ENCODE data around the gene CLDN18. TPM values are rescaled to one million over a fixed set of nuclear protein-coding genes. Genes with fewer than 3 reads are reported as not detected.

CLDN18 gene
- total and polyA plus RNA-seq, 2 donors from 2014 or later: not detected

- no peak overlapping the region for H3K9ac ChIP-seq (ENCODE audit: low read length in 3 of 3)
These were observed 33.5 kb downstream of the CLDN18 start for GRCh38 chr3:138043266-138044029.

GRCh38 chr3:138046085-138046484 lies 36.1 kb downstream of the CLDN18 start:
- FAIRE-seq: no peak

More at GRCh38 chr3:138043266-138044029, 33.5 kb downstream of the CLDN18 start:
- Histone ChIP-seq H3K27me3 (ENCODE audit: control insufficient read depth, insufficient read depth, low read length) (no peaks in the 10 kb centered on the region), H3K9me3 (ENCODE audit: control insufficient read depth in 2 of 3, insufficient read depth in 1 of 3, low read length in 3 of 3) (no peaks in the 10 kb centered on the region), H3K27ac (ENCODE audit: low read depth in 2 of 2, low read length in 2 of 2) (no peak overlapping the region), H3K36me3 (ENCODE audit: control insufficient read depth in 2 of 3, insufficient read depth in 3 of 3, low read length in 3 of 3) (no peaks in the 10 kb centered on the region), H3K4me1 (ENCODE audit: control insufficient read depth in 2 of 3, insufficient read depth in 2 of 3, low read depth in 1 of 3, low read length in 3 of 3) (no peaks in the 10 kb centered on the region), H3K4me3 (ENCODE audit: low read length in 3 of 3) (no peak overlapping the region)
- TF ChIP-seq CTCF (IDR thresholded peaks at IDR 0.05; ENCODE audit: borderline replicate concordance, extremely low read depth, insufficient read depth): no peak
- DNase-seq: no peak
- FAIRE-seq: no peak
- intact Hi-C loops (cut with DNase I): no loop called here

GRCh38 chr3:138046955-138047354 lies 37.0 kb downstream of the CLDN18 start:
- Histone ChIP-seq H3K9ac (ENCODE audit: low read length in 3 of 3) (no peak overlapping the region), H3K27ac (ENCODE audit: low read depth in 2 of 2, low read length in 2 of 2) (no peak overlapping the region), H3K36me3 (ENCODE audit: control insufficient read depth in 2 of 3, insufficient read depth in 3 of 3, low read length in 3 of 3) (no peaks in the 10 kb centered on the region), H3K4me3 (ENCODE audit: low read length in 3 of 3) (no peak overlapping the region), H3K27me3 (ENCODE audit: control insufficient read depth, insufficient read depth, low read length) (no peaks in the 10 kb centered on the region), H3K4me1 (ENCODE audit: control insufficient read depth in 2 of 3, insufficient read depth in 2 of 3, low read depth in 1 of 3, low read length in 3 of 3) (no peaks in the 10 kb centered on the region), H3K9me3 (ENCODE audit: control insufficient read depth in 2 of 3, insufficient read depth in 1 of 3, low read length in 3 of 3) (no peaks in the 10 kb centered on the region)
- intact Hi-C loops (cut with DNase I): no loop called here
- FAIRE-seq (no peak), DNase-seq (no peak)
- no peak for TF ChIP-seq CTCF (IDR thresholded peaks at IDR 0.05; ENCODE audit: borderline replicate concordance, extremely low read depth, insufficient read depth)

More at GRCh38 chr3:138046085-138046484, 36.1 kb downstream of the CLDN18 start:
- H3K4me1 ChIP-seq (ENCODE audit: control insufficient read depth in 2 of 3, insufficient read depth in 2 of 3, low read depth in 1 of 3, low read length in 3 of 3): no peaks in the 10 kb centered on the region
- no peak for DNase-seq
- TF ChIP-seq CTCF (IDR thresholded peaks at IDR 0.05; ENCODE audit: borderline replicate concordance, extremely low read depth, insufficient read depth): no peak
- H3K27me3 ChIP-seq (ENCODE audit: control insufficient read depth, insufficient read depth, low read length): no peaks in the 10 kb centered on the region
- H3K4me3 ChIP-seq (ENCODE audit: low read length in 3 of 3): no peak overlapping the region
- H3K9ac ChIP-seq (ENCODE audit: low read length in 3 of 3): no peak overlapping the region
- no peaks in the 10 kb centered on the region for H3K36me3 ChIP-seq (ENCODE audit: control insufficient read depth in 2 of 3, insufficient read depth in 3 of 3, low read length in 3 of 3)
- no peak overlapping the region for H3K27ac ChIP-seq (ENCODE audit: low read depth in 2 of 2, low read length in 2 of 2)
- intact Hi-C loops (cut with DNase I): no loop called here
- no peaks in the 10 kb centered on the region for H3K9me3 ChIP-seq (ENCODE audit: control insufficient read depth in 2 of 3, insufficient read depth in 1 of 3, low read length in 3 of 3)

All from kidney (tissue), 14 donors.